Duodenal mucosa (tissue), 2 donors: Measurements from ENCODE around the gene CHRNA1.

ENCODE experiments used
- H3K27ac ChIP-seq: one replicate; pipeline ENCODE4 v1.7.0; 2013; ENCODE audit warnings: low read depth, low read length
- H3K27me3 ChIP-seq, 2 donors: one replicate each; pipeline ENCODE4 v1.7.0; 2013; ENCODE audit warnings: low read length in 2 of 2, control low read depth in 1 of 2; ENCODE audit not compliant: insufficient read depth in 2 of 2, control insufficient read depth in 1 of 2
- H3K36me3 ChIP-seq, 2 donors: one replicate each; pipeline ENCODE4 v1.7.0; 2013; ENCODE audit warnings: low read length in 2 of 2, control low read depth in 1 of 2; ENCODE audit not compliant: insufficient read depth in 2 of 2, control insufficient read depth in 1 of 2
- H3K4me1 ChIP-seq, 2 donors: one replicate each; pipeline ENCODE4 v1.7.0; 2013; ENCODE audit warnings: low read length in 2 of 2, control low read depth in 1 of 2; ENCODE audit not compliant: insufficient read depth in 2 of 2, control insufficient read depth in 1 of 2
- H3K4me3 ChIP-seq, 2 donors: one replicate each; pipeline ENCODE4 v1.7.0; 2013; ENCODE audit warnings: low read length in 2 of 2, low read depth in 1 of 2
- H3K9ac ChIP-seq, 2 donors: one replicate each; pipeline ENCODE4 v1.7.0; 2013; ENCODE audit warnings: low read length in 2 of 2, low read depth in 1 of 2
- H3K9me3 ChIP-seq, 2 donors: one replicate each; pipeline ENCODE4 v1.7.0; 2013; ENCODE audit warnings: low read length in 2 of 2, control low read depth in 1 of 2; ENCODE audit not compliant: control insufficient read depth in 1 of 2

Gene CHRNA1

DNA sequence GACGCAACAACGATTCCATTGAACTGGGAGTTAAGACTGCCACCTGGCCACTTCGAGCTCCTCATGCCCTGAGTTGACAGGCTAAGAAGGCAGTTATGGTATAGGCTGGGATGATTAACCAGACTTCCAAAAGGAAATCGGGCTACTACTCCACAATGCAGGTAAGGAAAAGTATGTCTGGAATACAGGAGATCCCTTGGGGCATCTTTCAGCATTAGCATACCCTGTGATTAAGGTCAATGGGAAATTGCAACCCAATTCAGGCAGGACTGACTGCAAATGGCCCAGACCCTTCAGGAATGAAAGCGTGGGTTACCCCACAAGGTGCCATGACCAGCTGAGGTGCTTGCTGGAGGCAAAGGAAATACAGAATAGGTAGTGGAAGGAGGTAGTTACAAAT, 19.1 kb downstream of the CHRNA1 start:
- Histone ChIP-seq H3K4me1 (no peaks in the 10 kb centered on the region), H3K9me3 (no peaks in the 10 kb centered on the region), H3K27ac (no peak overlapping the region), H3K4me3 (no peak overlapping the region), H3K36me3 (no peaks in the 10 kb centered on the region), H3K9ac (no peak overlapping the region), H3K27me3 (peaks cover 0 to 4% of the 10 kb centered on the region in 2 donors)

DNA sequence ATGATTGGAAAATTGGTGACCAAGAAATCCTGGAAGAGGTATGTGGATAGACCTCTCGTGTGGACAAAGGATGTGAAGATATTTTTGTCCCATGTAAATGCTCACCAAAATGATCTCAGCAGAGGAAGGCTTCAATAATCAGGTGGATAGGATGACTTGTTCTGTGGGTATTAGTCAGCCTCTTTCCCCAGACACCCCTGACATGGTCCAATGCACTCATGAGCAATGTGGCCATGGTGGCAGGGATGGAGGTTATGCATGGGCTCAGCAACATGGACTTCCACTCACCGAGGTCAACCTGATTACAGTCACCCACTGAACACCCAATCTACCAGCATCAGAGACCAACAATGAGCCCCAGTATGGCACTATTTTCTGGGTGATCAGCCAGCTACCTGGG, 20.2 kb downstream of the CHRNA1 start:
- H3K27ac ChIP-seq = no peak overlapping the region
- H3K4me3 ChIP-seq = no peak overlapping the region
- H3K9me3 ChIP-seq = no peaks in the 10 kb centered on the region
- H3K27me3 ChIP-seq = peaks cover 0 to 4% of the 10 kb centered on the region in 2 donors
- no peak overlapping the region for H3K9ac ChIP-seq
- H3K4me1 ChIP-seq = no peaks in the 10 kb centered on the region
- no peaks in the 10 kb centered on the region for H3K36me3 ChIP-seq

DNA sequence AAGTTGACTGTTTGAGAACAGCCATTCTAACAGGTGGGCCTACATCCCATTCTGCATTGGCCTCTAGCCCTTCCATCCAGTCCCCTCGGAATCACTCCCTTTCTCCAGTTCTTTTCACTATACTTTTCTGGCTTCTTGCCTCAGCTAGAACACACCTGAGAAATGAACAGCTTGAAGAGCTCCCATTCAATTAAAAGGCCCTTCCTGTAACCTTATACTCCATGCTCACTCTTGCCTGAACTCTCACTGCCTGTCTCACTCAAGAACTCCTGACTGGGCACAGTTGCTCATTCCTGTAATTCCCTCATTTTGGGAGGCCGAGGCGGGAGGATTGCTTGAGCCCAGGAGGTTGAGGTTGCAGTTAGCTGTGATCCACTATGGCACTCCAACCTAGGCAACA, 23.6 kb downstream of the CHRNA1 start:
- Histone ChIP-seq H3K27me3 (peaks cover 0 to 3% of the 10 kb centered on the region in 2 donors), H3K4me3 (no peak overlapping the region), H3K27ac (no peak overlapping the region), H3K9me3 (no peaks in the 10 kb centered on the region), H3K36me3 (no peaks in the 10 kb centered on the region), H3K4me1 (no peaks in the 10 kb centered on the region), H3K9ac (no peak overlapping the region)

DNA sequence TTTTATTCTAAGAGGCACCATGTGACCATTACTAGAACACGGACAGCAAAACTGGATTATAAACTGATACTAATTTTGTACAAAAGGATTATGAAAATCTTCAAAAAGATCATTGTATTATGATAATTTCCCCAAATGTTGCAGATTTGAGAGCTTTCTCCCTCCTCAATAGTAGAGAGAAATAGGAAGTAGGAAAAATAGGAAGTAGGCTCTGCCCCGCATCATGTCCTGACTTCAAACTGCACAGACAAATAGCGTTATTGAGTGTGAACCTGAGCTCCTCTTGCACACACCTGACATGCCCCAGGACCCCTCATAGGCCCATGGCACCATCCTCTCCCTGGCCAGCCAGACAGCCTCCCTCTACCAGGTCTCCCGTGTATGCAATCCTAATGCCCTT, 25.4 kb downstream of the CHRNA1 start:
- no peaks in the 10 kb centered on the region for H3K9me3 ChIP-seq
- peaks cover 0 to 5% of the 10 kb centered on the region in 2 donors for H3K27me3 ChIP-seq
- H3K4me3 ChIP-seq = no peak overlapping the region
- H3K36me3 ChIP-seq = no peaks in the 10 kb centered on the region
- H3K4me1 ChIP-seq = no peaks in the 10 kb centered on the region
- H3K9ac ChIP-seq = no peak overlapping the region
- no peak overlapping the region for H3K27ac ChIP-seq

DNA sequence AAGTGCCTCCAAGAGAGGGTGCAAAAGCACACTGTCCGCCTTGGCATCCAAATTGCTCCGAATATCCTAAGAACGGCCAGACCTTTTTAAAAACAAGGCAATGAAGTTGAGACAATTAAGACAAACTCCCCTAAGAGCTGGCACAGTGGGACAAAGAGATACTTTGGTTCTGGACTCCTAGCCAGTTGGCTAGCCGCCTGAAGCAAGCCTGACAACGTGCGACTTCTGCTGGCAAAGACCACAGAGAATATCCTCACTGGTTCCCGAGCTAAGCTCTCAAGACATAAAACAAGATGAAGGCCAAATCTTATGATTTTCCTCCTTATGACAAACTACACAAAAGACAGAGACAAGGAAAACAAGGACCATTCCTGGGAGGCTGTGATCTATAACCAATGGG, 32.7 kb downstream of the CHRNA1 start:
- no peak overlapping the region for H3K9ac ChIP-seq
- H3K9me3 ChIP-seq = no peaks in the 10 kb centered on the region
- no peaks in the 10 kb centered on the region for H3K36me3 ChIP-seq
- no peak overlapping the region for H3K27ac ChIP-seq
- peaks cover 0 to 6% of the 10 kb centered on the region in 2 donors for H3K4me1 ChIP-seq
- H3K27me3 ChIP-seq = peaks cover 18 to 49% of the 10 kb centered on the region in 2 donors
- H3K4me3 ChIP-seq = no peak overlapping the region

DNA sequence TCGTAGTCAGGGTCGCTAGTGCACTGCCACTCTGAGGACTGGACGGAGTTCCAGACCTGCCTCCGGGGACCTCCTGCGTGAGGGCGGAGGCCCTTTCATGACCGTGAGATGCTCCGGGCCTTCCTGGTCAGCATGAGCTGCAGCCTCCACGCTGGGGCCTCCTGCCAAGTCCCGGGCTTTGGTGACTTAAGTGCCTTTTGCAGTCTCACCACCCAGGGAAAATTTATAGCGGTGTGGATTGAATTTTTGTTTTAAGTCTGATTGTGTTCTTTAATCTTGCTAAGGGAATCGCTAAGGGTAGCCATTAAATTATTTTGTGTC, 33.6 kb downstream of the CHRNA1 start:
- H3K4me3 ChIP-seq = peak overlapping the region in 1 of 2 donors; percentile 54
- peaks cover 18 to 49% of the 10 kb centered on the region in 2 donors for H3K27me3 ChIP-seq

DNA sequence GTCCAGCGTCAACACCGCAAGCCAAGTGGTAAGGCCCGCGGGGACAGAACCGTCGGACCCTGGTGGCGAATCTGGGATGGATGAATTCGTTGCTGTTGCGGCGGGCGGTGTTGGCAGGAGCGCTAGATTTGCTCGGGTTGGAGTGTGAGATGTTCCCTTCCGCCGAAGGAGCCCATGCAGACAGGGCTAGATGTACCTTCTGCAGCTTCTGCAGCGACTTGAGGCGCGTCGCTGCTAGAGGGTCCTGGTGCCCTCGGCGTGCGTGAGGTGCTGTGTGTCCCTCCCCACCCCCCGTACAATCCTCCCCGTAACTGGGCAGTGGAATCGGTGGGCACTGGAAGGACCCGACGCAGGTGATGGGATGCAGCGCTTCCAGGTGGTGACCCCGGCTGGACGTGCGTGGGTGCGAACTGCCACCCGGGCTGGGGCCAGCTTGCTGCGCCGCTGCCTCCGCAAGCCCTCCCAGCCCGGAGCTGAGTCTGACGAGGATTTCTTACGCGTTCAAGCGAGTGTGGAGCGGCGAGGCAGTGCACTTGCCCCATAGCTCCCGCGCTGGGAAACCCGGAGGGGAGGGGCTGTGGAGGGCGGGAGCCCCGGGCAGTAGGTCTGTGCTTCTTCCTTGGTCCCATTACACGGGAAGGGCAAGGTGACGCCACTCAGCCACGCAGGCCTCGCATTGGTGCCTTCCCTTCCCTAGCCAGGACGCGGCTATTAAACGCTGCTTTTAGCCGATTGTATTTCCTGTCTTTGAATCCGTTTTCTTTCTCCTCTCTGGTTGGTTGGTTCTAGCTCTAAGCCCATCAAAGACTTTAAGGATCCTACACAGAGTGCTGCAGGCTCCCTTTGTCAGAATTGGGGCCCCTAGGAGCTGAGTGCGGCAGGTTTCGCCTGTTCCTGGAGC, 34.2 kb downstream of the CHRNA1 start:
- Histone ChIP-seq H3K36me3 (no peaks in the 10 kb centered on the region), H3K27ac (no peak overlapping the region), H3K4me1 (peaks cover 0 to 6% of the 10 kb centered on the region in 2 donors), H3K9me3 (no peaks in the 10 kb centered on the region), H3K4me3 (peak overlapping the region; percentile 53 to 54), H3K9ac (no peak overlapping the region), H3K27me3 (peaks cover 18 to 46% of the 10 kb centered on the region in 2 donors)

More for the DNA sequence above, 33.6 kb downstream of the CHRNA1 start:
- Histone ChIP-seq H3K36me3 (no peaks in the 10 kb centered on the region), H3K27ac (no peak overlapping the region), H3K4me1 (peaks cover 0 to 6% of the 10 kb centered on the region in 2 donors), H3K9ac (no peak overlapping the region), H3K9me3 (no peaks in the 10 kb centered on the region)

DNA sequence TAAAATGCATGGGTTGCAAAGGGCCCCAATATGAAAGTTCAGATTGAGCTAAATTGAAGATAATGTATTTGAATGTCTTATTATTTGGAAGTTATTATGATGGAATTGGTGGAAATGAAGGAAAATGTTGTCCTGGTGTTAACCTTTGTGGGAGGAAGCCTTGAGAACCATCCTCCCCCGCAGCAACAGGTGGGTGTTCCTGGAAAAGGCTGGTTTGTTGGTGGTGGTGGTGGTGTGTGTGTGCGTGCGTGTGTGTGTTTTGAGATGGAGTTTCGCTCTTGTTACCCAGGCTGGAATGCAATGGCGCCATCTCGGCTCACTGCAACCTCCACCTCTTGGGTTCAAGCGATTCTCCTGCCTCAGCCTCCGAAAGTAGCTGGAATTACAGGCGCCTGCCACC, 36.2 kb downstream of the CHRNA1 start:
- Histone ChIP-seq H3K4me3 (no peak overlapping the region), H3K9me3 (no peaks in the 10 kb centered on the region), H3K27me3 (peaks cover 18 to 44% of the 10 kb centered on the region in 2 donors), H3K36me3 (no peaks in the 10 kb centered on the region), H3K9ac (no peak overlapping the region), H3K4me1 (peaks cover 0 to 6% of the 10 kb centered on the region in 2 donors), H3K27ac (no peak overlapping the region)

DNA sequence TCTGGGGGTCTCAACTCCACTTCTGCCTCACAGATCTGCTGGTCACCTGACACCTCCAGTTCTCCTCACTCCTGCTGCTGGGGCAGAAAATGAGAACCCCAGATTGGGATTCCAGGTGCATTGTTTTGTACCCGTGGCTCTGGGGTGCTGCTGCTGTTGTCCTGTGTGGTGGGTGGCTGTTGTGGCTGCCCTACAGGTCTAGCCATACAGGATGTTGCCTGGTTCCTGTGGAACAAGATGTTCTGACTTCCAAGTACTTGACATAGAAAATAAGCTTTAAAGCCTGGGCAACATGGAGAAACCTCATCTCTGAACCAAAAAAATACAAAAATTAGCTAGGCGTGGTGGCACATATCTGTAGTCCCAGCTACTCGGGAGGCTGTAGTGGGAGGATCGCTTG, 38.1 kb downstream of the CHRNA1 start:
- H3K4me3 ChIP-seq = no peak overlapping the region
- no peak overlapping the region for H3K9ac ChIP-seq
- H3K36me3 ChIP-seq = no peaks in the 10 kb centered on the region
- peaks cover 18 to 30% of the 10 kb centered on the region in 2 donors for H3K27me3 ChIP-seq
- no peaks in the 10 kb centered on the region for H3K9me3 ChIP-seq
- no peak overlapping the region for H3K27ac ChIP-seq
- H3K4me1 ChIP-seq = peaks cover 0 to 6% of the 10 kb centered on the region in 2 donors

DNA sequence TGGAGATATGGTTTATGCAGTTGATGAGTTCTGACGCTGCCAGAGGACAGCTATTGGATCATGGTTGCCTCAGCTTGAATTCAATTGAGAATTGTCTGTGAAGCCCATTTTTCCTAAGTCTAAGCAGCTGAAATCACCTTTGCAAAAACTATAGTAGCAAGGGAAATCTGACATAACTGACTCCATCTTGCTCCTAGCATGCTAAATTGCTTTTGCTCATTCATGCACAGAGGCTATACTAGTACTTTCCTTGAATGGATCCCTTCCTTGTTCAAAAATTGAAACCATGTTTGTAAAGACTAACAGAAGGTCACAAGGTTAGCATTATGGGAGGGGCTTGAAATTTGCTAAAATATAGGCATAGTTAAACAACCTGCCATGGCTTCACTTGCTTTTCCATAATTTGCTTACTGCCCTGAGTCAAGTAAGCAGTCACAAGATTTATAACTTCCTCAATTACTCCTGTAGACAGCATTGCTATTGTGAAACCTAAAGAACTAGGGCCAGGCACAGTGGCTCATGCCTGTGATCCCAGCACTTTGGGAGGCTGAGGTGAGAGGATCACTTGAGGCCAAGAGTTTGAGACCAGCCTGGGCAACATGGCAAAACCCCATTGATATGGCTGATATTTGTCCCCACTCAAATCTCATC, 41.2 kb downstream of the CHRNA1 start:
- Histone ChIP-seq H3K9ac (no peak overlapping the region), H3K27me3 (peaks cover 0 to 5% of the 10 kb centered on the region in 2 donors), H3K27ac (no peak overlapping the region), H3K36me3 (no peaks in the 10 kb centered on the region), H3K4me3 (no peak overlapping the region), H3K4me1 (no peaks in the 10 kb centered on the region), H3K9me3 (no peaks in the 10 kb centered on the region)
